ENCODE results near the gene AMOTL1.
"Not testable (repeated sequence)": the region's sequence is repeated elsewhere in the genome, so short reads cannot be mapped to it uniquely, and the experiment has no call there.

AMOTL1 gene

GRCh38 chr11:94910779-94911178 lies 142.6 kb downstream of the AMOTL1 start:
- peak; percentile 87 for DNase-seq (ENCODE audit: low read depth)
- no peak for TF ChIP-seq CTCF (conservative IDR thresholded peaks at IDR 0.05; ENCODE audit: control insufficient read depth, insufficient read depth, low read depth, low read length)
- H3K4me3 ChIP-seq (ENCODE audit: control insufficient read depth, low read depth, low read length) = no peak overlapping the region

GRCh38 chr11:94912806-94913205 lies 144.7 kb downstream of the AMOTL1 start:
- DNase-seq (ENCODE audit: low read depth) = no peak
- H3K4me3 ChIP-seq (ENCODE audit: control insufficient read depth, low read depth, low read length) = no peak overlapping the region
- no peak for TF ChIP-seq CTCF (conservative IDR thresholded peaks at IDR 0.05; ENCODE audit: control insufficient read depth, insufficient read depth, low read depth, low read length)

- H3K4me3 ChIP-seq (ENCODE audit: control insufficient read depth, low read depth, low read length); DNase-seq (ENCODE audit: low read depth): not testable (repeated sequence)
Measured at GRCh38 chr11:94913718-94914394, 145.7 kb downstream of the AMOTL1 start.

GRCh38 chr11:94920311-94920710 lies 152.2 kb downstream of the AMOTL1 start:
- DNase-seq (ENCODE audit: low read depth) = no peak
- no peak for TF ChIP-seq CTCF (conservative IDR thresholded peaks at IDR 0.05; ENCODE audit: control insufficient read depth, insufficient read depth, low read depth, low read length)
- H3K4me3 ChIP-seq (ENCODE audit: control insufficient read depth, low read depth, low read length) = no peak overlapping the region

- H3K4me3 ChIP-seq (ENCODE audit: control insufficient read depth, low read depth, low read length) = no peak overlapping the region
- DNase-seq (ENCODE audit: low read depth) = no peak
- no peak for TF ChIP-seq CTCF (conservative IDR thresholded peaks at IDR 0.05; ENCODE audit: control insufficient read depth, insufficient read depth, low read depth, low read length)
Measured at GRCh38 chr11:94922321-94923003, 154.3 kb downstream of the AMOTL1 start.

- H3K4me3 ChIP-seq (ENCODE audit: control insufficient read depth, low read depth, low read length) = no peak overlapping the region
- no peak for TF ChIP-seq CTCF (conservative IDR thresholded peaks at IDR 0.05; ENCODE audit: control insufficient read depth, insufficient read depth, low read depth, low read length)
- no peak for DNase-seq (ENCODE audit: low read depth)
Measured at GRCh38 chr11:94923004-94923334, 154.8 kb downstream of the AMOTL1 start.

- H3K4me3 ChIP-seq (ENCODE audit: control insufficient read depth, low read depth, low read length) = no peak overlapping the region
- no peak for DNase-seq (ENCODE audit: low read depth)
- no peak for TF ChIP-seq CTCF (conservative IDR thresholded peaks at IDR 0.05; ENCODE audit: control insufficient read depth, insufficient read depth, low read depth, low read length)
Measured at GRCh38 chr11:94924171-94924572, 156.0 kb downstream of the AMOTL1 start.

All from fibroblast of mammary gland (primary cell).